GM18508 (cell line): Measurements from ENCODE around the gene SPOCK2.
"Not testable (repeated sequence)": the region's sequence is repeated elsewhere in the genome, so short reads cannot be mapped to it uniquely, and the experiment has no call there.

ENCODE experiments used
- ATAC-seq: cut with Tn5 transposase; IDR thresholded peaks from one replicate; pipeline ENCODE4 v1.9.1; 2021; ENCODE audit warnings: moderate number of reproducible peaks; ENCODE audit not compliant: insufficient read depth, unreplicated experiment

The SPOCK2 gene

GRCh38 chr10:72108830-72109635, 20.7 kb upstream of the SPOCK2 start:
- ATAC-seq: no peak

GRCh38 chr10:72108004-72108370, 19.6 kb upstream of the SPOCK2 start:
- not testable (repeated sequence) for ATAC-seq

- no peak for ATAC-seq
These were observed 19.1 kb upstream of the SPOCK2 start for GRCh38 chr10:72107325-72108003.

DNA sequence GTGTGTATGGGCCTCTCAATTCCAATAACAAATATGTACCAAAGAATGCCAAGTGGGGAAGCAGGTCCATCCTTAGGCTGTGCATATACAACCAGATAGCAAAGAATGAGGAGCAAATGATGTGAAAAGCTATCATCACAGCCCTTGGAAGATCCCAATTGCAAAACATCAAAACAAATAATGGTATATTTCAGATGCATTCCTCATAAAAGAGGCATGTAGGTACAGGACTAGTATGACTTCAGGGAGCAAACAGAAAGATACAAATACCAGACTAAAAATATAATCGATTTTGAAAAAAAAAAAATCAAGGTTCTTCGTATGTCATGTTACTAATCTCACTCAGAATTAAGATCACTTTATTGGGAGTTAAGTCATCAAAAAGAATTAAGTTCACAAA, 18.5 kb upstream of the SPOCK2 start:
- ATAC-seq: no peak

- no peak for ATAC-seq
These were observed 18.0 kb upstream of the SPOCK2 start for GRCh38 chr10:72106154-72106849.

- no peak for ATAC-seq
These were observed 17.4 kb upstream of the SPOCK2 start for GRCh38 chr10:72105710-72106109.

DNA sequence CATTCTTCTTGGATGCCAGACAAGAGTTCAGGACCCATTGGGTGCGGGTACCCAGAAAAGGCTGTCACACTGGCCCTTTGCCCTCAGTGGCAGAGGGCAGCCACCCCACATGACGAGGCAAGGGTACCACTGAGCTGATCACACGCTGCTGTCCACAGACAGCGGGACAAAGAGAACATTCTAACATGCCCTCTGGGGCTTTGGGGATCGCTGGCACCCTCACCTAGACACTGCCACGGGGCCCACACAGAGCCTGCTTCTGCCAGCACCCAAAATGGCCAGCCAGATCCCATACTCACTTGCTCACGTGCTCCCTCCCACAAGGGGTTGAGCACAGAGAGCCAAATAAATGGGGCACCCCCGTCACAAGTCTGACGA, 16.7 kb upstream of the SPOCK2 start:
- no peak for ATAC-seq

- no peak for ATAC-seq
These were observed 16.2 kb upstream of the SPOCK2 start for GRCh38 chr10:72104472-72105097.

- ATAC-seq: no peak
These were observed 11.2 kb upstream of the SPOCK2 start for GRCh38 chr10:72099600-72099921.

- no peak for ATAC-seq
These were observed 10.7 kb upstream of the SPOCK2 start for GRCh38 chr10:72098836-72099599.

- no peak for ATAC-seq
These were observed 10.0 kb upstream of the SPOCK2 start for GRCh38 chr10:72098301-72098835.

DNA sequence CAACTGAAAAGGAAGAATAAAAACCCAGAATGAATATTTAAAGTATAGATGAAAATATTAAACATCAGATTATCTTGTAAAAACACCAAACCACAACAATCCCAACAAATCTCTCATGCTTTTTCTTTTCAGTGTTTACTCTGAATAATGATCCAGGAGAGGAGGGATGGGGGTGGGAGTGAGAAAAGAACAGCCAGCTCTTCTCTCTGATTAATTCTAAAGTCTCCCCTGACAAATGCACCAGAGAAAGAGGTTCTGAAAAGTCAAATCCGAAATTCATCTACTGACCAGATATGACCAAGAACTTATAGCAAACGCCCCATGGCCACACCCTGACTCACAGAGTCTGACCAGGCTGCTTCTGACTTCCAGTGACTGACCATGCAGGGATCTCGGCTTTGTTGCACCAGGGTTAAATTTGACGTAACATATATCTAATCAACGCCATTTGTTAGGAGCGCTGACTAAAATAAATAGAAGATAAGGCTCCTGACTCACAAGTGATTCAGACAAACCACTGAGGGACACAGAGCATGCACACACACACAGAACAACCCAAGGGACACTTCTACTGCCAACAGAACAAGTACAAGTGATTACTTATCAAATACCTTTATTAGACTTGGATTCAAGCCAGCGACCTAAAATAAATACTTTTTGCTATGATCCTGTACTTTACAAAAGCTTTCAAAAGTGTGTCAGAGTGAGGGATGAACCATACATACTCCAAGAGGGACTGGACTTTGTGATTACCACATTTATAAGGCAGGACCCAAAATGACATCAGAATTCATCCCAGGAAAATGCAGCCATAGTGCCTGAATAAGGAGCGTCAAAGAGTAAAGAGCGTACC, 9.3 kb upstream of the SPOCK2 start:
- no peak for ATAC-seq

DNA sequence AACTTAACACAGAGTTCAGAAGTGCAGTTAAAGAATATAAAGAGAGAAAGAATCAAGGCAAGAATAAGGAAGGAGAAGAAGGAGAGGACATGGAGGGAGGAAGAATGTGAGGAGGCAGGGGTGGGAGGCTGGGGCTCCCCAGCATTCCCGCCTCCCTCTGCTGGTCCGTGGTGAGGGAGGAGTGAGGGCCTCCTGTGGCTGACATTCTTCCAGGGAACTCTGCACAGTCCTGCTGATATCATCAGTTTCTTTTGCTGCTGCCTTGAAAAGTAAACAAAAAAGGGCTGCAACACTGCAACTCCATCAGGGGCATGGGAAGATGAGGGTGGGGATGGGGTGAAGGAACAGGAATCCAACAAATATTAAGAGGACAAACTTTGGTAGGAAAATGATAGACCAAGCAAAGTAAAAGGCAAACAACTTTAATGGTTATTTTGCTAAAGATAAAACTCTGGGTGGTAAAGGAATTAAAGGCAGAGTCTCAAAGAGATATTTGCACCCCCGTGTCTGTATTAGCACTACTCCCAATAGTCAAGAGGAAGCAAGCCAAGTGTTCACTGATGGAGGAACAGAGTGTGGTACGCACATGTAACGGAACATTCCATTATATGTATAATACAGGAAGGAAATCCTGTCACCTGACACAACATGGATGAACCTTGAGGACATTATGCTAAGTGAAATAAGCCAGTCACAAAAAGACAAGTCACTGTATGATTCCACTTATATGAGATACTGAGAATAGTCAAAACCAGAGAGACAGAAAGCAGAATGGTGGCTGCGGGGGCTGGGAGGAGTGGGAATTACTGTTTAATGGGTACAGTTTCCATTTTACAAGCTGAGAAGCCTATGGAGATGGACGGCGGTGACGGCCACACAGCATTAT, 8.0 kb upstream of the SPOCK2 start:
- ATAC-seq: no peak

GRCh38 chr10:72095195-72095594, 6.8 kb upstream of the SPOCK2 start:
- no peak for ATAC-seq

- ATAC-seq: no peak
These were observed 6.2 kb upstream of the SPOCK2 start for GRCh38 chr10:72094574-72094973.

- ATAC-seq: no peak
These were observed 5.1 kb upstream of the SPOCK2 start for GRCh38 chr10:72093450-72093849.

- no peak for ATAC-seq
These were observed 4.6 kb upstream of the SPOCK2 start for GRCh38 chr10:72092987-72093386.
